A172 (cell line): Measurements from ENCODE around the gene ME3. TPM values are rescaled to one million over a fixed set of nuclear protein-coding genes. Genes with fewer than 3 reads are reported as not detected.
A peak's percentile ranks its signal among the peaks of the same experiment; 100 is the strongest.

ENCODE experiments used
- DNase-seq: peaks from one replicate; pipeline ENCODE4 v3.0.0-alpha.2; 2015; ENCODE audit warnings: low spot score
- total RNA-seq: library from RNA; depleted of rRNA; stranded (reverse); fragments of >200 nt; shearing (Covaris generic); gene quantifications from 2 replicates; pipeline ENCODE4 v1.2.3, GENCODE V29; 2014

ME3 gene
- total RNA-seq, 1 experiment from 2014 or later = 4.2 TPM

GRCh38 chr11:86692746-86693145, 20.3 kb upstream of the ME3 start:
- no peak for DNase-seq

GRCh38 chr11:86692317-86692716, 19.9 kb upstream of the ME3 start:
- no peak for DNase-seq

GRCh38 chr11:86688398-86689179, 16.2 kb upstream of the ME3 start:
- DNase-seq = no peak

- no peak for DNase-seq
Observed at GRCh38 chr11:86687185-86687778, 14.9 kb upstream of the ME3 start.

- DNase-seq = no peak
Observed at GRCh38 chr11:86686531-86686930, 14.1 kb upstream of the ME3 start.

GRCh38 chr11:86681483-86681756, 9.0 kb upstream of the ME3 start:
- no peak for DNase-seq

- no peak for DNase-seq
Observed at GRCh38 chr11:86680716-86681482, 8.5 kb upstream of the ME3 start.

- peak; percentile 53 for DNase-seq
Observed at GRCh38 chr11:86678823-86679222, 6.4 kb upstream of the ME3 start.

- DNase-seq = no peak
Observed at GRCh38 chr11:86678296-86678695, 5.9 kb upstream of the ME3 start.

- no peak for DNase-seq
Observed at GRCh38 chr11:86676533-86677154, 4.2 kb upstream of the ME3 start.

- DNase-seq = no peak
Observed at GRCh38 chr11:86676010-86676409, 3.6 kb upstream of the ME3 start.

GRCh38 chr11:86675017-86675416, 2.6 kb upstream of the ME3 start:
- DNase-seq = no peak

GRCh38 chr11:86673872-86674750, 1.7 kb upstream of the ME3 start:
- no peak for DNase-seq

GRCh38 chr11:86673055-86673843, 833 bp upstream of the ME3 start:
- no peak for DNase-seq

- no peak for DNase-seq
Observed at GRCh38 chr11:86671531-86672006, 847 bp downstream of the ME3 start.

GRCh38 chr11:86670911-86671310, 1.5 kb downstream of the ME3 start:
- DNase-seq = no peak

GRCh38 chr11:86670181-86670580, 2.2 kb downstream of the ME3 start:
- no peak for DNase-seq

GRCh38 chr11:86669424-86669823, 3.0 kb downstream of the ME3 start:
- no peak for DNase-seq

GRCh38 chr11:86668929-86669328, 3.5 kb downstream of the ME3 start:
- DNase-seq = no peak

GRCh38 chr11:86666193-86666592, 6.2 kb downstream of the ME3 start:
- no peak for DNase-seq

GRCh38 chr11:86664930-86665329, 7.5 kb downstream of the ME3 start:
- DNase-seq = no peak
